ENCODE results near the gene DSE. TPM values are rescaled to one million over a fixed set of nuclear protein-coding genes. Genes with fewer than 3 reads are reported as not detected.

The DSE gene
- total RNA-seq, 4 donors from 2014 or later, result 79.5 to 95.5 (median 81.7) TPM

- no peaks in the 10 kb centered on the region for H3K27me3 ChIP-seq
- 90 to 93% methylated on average over 8 to 9 of the region's 9 CpGs for WGBS, 2 donors
- no peaks in the 10 kb centered on the region for H3K36me3 ChIP-seq
- no peak overlapping the region for H3K4me3 ChIP-seq
- peaks cover 0 to 15% (median 6%) of the 10 kb centered on the region in 4 donors for H3K4me1 ChIP-seq
- no peaks in the 10 kb centered on the region for H3K9me3 ChIP-seq
- no peak for DNase-seq (ENCODE audit: low spot score in 2 of 2)
- no peak overlapping the region for H3K27ac ChIP-seq
- TF ChIP-seq, protein P1, sequence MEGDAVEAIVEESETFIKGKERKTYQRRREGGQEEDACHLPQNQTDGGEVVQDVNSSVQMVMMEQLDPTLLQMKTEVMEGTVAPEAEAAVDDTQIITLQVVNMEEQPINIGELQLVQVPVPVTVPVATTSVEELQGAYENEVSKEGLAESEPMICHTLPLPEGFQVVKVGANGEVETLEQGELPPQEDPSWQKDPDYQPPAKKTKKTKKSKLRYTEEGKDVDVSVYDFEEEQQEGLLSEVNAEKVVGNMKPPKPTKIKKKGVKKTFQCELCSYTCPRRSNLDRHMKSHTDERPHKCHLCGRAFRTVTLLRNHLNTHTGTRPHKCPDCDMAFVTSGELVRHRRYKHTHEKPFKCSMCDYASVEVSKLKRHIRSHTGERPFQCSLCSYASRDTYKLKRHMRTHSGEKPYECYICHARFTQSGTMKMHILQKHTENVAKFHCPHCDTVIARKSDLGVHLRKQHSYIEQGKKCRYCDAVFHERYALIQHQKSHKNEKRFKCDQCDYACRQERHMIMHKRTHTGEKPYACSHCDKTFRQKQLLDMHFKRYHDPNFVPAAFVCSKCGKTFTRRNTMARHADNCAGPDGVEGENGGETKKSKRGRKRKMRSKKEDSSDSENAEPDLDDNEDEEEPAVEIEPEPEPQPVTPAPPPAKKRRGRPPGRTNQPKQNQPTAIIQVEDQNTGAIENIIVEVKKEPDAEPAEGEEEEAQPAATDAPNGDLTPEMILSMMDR (IDR thresholded peaks at IDR 0.05), result no peak
- TF ChIP-seq POLR2A (IDR thresholded peaks at IDR 0.05) (no peak), EP300 (IDR thresholded peaks at IDR 0.05) (no peak)
Measured at GRCh38 chr6:116458264-116458663, 87.5 kb downstream of the DSE start.

DNA sequence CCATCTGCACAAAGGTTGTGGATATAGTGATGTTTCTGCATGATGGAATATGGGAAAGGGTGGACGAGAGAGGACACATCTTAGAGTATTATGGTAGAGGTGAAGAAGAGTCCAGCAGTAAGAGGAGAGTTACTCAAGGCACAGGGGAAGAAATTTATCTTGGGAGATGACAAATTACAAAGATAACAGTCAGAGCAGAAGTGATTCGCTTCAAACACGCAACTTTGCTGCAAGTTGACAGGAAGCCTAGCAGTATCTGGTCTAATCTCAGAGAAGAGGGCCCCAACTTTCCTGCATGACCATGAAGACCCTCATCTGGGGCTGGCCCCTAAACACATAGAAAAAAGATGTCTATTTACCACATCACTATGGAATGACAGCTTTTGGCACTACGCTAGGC is 89.2 kb downstream of the DSE start:
- Histone ChIP-seq H3K27ac (no peak overlapping the region), H3K36me3 (no peaks in the 10 kb centered on the region), H3K4me1 (peaks cover 0 to 15% (median 6%) of the 10 kb centered on the region in 4 donors), H3K9me3 (no peaks in the 10 kb centered on the region), H3K27me3 (no peaks in the 10 kb centered on the region), H3K4me3 (no peak overlapping the region)
- WGBS, 2 donors, result 90 to 95% methylated on average over 4 of the region's 4 CpGs
- no peak for DNase-seq (ENCODE audit: low spot score in 2 of 2)
- TF ChIP-seq POLR2A (IDR thresholded peaks at IDR 0.05) (no peak), EP300 (IDR thresholded peaks at IDR 0.05) (no peak)
- TF ChIP-seq, protein P1 (IDR thresholded peaks at IDR 0.05), result no peak

DNA sequence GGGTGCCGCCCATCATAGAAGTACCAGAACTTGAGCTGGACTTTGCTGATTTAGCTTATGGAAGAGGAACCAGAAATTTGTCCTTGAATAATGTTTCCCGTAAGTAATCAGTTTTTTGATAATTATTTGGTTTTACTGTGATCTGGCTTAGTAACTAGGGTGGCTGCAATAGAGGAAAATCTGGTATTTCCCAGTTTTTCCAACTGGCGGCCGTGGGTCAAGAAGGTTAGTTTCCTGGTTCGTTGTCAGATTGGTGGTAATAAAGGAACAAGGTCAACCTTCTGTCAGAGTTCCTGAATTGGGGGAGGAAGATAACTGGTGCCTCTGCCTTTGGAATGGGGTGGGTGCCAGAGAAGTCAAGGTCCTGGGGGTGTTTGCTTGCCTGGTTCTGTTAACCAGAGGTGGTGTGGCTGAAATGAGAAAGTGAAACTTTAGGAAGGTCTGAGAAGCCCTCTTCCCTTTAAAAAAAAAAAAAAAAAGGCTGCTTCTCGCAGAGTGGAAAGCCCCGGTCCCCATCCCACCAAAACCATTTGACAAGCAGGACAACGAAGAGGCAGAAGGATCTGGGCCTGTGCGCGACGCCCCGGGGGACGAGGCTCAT is 90.7 kb downstream of the DSE start, which contains the start of gene CALHM6:
TSS of gene CALHM6 (plus strand) at position 45 of the 601 bp plus-strand sequence. CDS start at position 600, 555 bp downstream.
- TF ChIP-seq EP300 (IDR thresholded peaks at IDR 0.05) (no peak), POLR2A (IDR thresholded peaks at IDR 0.05) (no peak)
- Histone ChIP-seq H3K27ac (peak within 1 kb of the TSS in 2 of 4 donors; percentile 58 to 64), H3K4me1 (peaks cover 0 to 15% (median 6%) of the 10 kb centered on the region in 4 donors), H3K27me3 (no peaks in the 10 kb centered on the region), H3K4me3 (peak within 1 kb of the TSS; percentile 25 to 60 (median 50)), H3K36me3 (no peaks in the 10 kb centered on the region), H3K9me3 (no peaks in the 10 kb centered on the region)
- DNase-seq (ENCODE audit: low spot score in 2 of 2), result no peak
- WGBS, 2 donors, result 47 to 52% methylated on average over 13 of the region's 13 CpGs

- H3K36me3 ChIP-seq, result no peaks in the 10 kb centered on the region
- 19 to 26% methylated on average over 36 to 69 of the region's 84 CpGs for WGBS, 2 donors
- TF ChIP-seq POLR2A (IDR thresholded peaks at IDR 0.05) (no peak), EP300 (IDR thresholded peaks at IDR 0.05) (no peak)
- TF ChIP-seq, protein P1 (IDR thresholded peaks at IDR 0.05), result no peak
- no peaks in the 10 kb centered on the region for H3K27me3 ChIP-seq
- H3K27ac ChIP-seq, result peak overlapping the region in 2 of 4 donors; percentile 58 to 64
- no peak for DNase-seq (ENCODE audit: low spot score in 2 of 2)
- no peaks in the 10 kb centered on the region for H3K9me3 ChIP-seq
- H3K4me1 ChIP-seq, result peaks cover 0 to 15% (median 6%) of the 10 kb centered on the region in 4 donors
- H3K4me3 ChIP-seq, result peak overlapping the region; percentile 25 to 60 (median 50)
Measured at GRCh38 chr6:116461932-116462885, 91.5 kb downstream of the DSE start.

- H3K27me3 ChIP-seq, result no peaks in the 10 kb centered on the region
- no peak for DNase-seq (ENCODE audit: low spot score in 2 of 2)
- H3K4me1 ChIP-seq, result peaks cover 0 to 15% (median 6%) of the 10 kb centered on the region in 4 donors
- TF ChIP-seq, protein P1 (IDR thresholded peaks at IDR 0.05), result no peak
- TF ChIP-seq POLR2A (IDR thresholded peaks at IDR 0.05) (no peak), EP300 (IDR thresholded peaks at IDR 0.05) (no peak)
- H3K36me3 ChIP-seq, result no peaks in the 10 kb centered on the region
- no peak overlapping the region for H3K27ac ChIP-seq
- H3K9me3 ChIP-seq, result no peaks in the 10 kb centered on the region
- 89 to 93% methylated on average over 4 of the region's 4 CpGs for WGBS, 2 donors
- peak overlapping the region in 1 of 4 donors; percentile 60 for H3K4me3 ChIP-seq
Measured at GRCh38 chr6:116463301-116463700, 92.6 kb downstream of the DSE start.
